Measurements from ENCODE around the gene MATN4.

GRCh38 chr20:45275338-45275737, 32.8 kb downstream of the MATN4 start:
- TF ChIP-seq CTCF (IDR thresholded peaks at IDR 0.05): no peak
- no peak for TF ChIP-seq POLR2AphosphoS5 (IDR thresholded peaks at IDR 0.05)
- TF ChIP-seq EP300 (IDR thresholded peaks at IDR 0.05): no peak
